ENCODE data around the gene MCM3AP.
"Not testable (repeated sequence)": the region's sequence is repeated elsewhere in the genome, so short reads cannot be mapped to it uniquely, and the experiment has no call there.

The MCM3AP gene

DNA sequence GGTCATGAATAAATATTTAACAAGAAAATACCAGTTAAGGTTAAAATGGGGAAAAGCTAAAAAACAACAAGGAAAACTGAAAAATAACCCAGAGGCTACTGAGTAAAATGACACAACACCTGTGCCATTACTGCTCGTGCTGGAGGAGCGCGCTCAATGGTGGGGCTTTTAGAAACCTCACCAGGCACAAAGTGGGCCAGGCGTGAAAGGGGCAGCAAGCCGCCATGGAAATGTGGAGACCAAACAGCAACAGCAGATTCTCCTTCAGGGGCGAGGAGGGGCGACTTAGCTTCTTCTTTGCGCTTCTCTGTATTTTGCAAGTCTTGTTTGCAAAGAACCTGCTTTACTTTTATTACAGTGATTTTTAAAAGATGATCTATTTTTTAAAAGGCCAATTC is 82.2 kb downstream of the MCM3AP start:
- DNase-seq (ENCODE audit: low read depth) = no peak

DNA sequence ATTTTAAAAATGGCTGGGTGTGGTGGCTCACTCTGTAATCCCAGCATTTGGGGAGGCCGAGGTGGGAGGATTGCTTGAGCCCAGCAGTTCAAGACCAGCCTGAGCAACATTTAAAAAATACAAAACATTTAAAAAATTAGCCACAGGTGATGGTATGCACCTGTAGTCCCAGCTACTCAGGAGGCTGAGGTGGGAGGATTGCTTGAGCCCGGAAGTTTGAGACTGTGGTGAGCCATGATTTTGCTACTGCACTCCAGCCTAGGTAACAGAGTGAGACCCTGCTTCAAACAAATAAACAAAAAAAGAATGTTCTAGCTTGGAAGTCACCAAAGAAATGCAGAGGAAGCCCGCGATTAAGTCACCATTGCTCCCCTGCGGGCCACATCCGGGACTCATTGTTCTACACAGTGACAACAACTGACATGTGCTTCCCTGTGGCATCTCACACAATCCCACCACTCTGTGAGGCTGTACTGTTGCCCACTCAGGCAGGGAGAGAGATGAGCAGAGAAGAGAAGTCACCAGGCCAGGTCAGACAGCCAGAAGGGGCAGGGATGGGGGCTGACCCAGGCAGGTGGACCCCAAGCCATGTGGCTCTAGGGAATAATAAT is 82.7 kb downstream of the MCM3AP start:
- no peak for DNase-seq (ENCODE audit: low read depth)

DNA sequence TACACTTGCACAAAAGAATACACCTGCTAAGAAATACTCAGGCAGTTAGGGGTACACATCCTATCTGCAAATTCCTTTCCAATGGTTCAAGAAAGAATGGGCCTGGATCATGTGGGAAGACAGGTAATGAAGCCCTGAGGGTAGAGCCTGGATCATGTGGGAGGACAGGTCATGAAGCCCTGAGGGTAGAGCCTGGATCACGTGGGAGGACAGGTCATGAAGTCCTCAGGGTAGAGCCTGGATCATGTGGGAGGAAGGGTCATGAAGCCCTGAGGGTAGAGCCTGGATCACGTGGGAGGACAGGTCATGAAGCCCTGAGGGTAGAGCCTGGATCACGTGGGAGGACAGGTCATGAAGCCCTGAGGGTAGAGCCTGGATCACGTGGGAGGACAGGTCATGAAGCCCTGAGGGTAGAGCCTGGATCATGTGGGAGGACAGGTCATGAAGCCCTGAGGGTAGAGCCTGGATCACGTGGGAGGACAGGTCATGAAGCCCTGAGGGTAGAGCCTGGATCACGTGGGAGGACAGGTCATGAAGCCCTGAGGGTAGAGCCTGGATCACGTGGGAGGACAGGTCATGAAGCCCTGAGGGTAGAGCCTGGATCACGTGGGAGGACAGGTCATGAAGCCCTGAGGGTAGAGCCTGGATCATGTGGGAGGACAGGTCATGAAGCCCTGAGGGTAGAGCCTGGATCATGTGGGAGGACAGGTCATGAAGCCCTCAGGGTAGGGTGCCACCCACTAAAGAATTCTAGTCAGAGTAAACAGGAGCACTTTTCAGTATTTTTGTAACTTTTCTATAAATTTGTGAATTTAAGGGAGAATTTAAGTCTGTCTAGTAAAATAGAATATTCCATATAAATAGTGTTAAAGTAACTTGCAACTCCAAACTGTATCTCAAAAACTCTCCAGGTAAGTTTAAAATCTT is 84.3 kb downstream of the MCM3AP start:
- DNase-seq (ENCODE audit: low read depth) = not testable (repeated sequence)

DNA sequence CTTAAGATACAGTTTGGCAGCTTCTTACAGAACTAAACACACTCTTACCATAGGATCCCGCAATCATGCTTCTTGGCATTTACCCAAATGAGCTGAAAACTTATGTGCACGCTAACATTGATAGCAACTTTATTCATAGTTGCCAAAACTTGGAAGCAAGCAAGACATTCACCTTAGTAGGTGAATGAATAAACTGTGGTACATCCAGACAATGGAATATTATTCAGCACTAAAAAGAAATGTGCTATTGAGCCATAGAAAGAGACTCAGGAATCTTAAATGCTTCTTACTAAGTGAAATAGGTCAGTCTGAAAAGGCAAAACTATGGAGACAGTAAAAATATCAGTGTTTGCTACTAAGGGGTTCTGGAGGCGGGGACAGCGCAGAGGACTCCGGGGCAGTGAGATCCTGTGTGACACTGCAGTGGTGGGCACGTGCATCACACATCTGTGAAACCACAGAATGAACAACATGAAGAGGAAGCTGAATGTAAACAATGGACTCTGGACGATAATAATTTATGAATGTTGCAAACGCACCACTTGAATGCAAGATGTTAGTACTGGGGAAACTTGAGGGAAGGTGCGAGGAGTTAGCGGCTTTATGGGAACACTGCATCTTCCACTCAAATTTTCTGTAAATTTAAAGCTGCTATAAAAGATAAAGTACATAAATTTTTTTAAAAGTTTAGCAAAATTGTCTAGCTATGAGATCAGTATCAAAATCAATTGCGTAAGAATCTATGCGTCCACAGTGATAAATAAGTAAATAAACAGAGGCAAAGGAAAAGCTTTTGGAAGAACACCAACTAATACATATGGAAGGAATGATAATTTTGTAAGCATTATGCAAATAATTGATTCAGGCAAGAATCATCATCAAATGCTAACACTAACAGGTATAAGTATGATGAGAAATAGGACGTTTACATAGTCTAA is 85.7 kb downstream of the MCM3AP start:
- no peak for DNase-seq (ENCODE audit: low read depth)

DNA sequence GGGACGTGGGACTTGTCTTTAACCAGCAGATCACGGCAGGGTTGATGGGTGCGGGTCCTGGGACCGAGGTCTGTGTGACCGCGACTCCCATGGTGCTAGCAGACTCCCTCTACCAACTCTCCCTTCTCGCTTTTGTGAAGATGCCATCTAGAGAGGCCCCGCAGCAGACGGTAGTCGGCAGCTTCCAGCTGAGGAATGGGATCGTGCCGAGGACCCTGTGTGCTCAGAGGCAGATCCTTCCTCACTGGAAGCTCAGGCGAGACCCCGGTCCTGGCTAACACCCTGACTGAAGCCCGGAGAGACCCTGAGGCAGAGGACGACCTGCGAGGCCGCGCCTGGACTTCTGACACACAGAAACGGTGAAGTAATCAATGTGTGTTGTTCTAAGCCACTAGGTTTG is 88.7 kb downstream of the MCM3AP start:
- no peak for DNase-seq (ENCODE audit: low read depth)

DNA sequence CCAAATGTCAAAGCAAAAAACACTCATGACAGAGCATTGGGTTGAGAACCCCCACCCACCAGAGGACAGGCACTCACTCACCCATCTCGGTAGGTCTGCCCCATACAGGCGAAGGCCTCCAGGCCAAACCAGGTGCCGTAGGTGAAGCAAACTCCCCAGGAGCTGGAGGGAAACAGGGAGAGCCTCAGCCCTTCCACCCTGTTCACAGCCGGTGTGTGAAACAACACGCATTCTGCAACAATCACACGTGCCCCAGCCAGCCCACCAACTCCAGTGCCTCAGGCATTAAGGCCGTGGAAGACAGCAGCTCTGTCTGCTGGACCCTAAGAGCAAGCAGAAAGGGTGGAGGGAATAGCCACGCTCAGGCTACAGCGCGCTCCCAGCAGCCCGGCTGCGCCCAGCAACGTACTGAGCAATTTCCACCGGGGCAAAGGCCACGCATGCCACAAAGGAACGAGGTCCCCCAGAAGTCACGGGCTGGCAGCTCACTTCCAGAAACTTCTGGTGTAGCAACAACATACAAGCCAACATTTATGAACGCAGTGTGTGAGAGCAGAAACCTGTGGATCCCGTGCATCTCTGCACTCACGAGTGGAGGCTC is 89.7 kb downstream of the MCM3AP start:
- no peak for DNase-seq (ENCODE audit: low read depth)

DNA sequence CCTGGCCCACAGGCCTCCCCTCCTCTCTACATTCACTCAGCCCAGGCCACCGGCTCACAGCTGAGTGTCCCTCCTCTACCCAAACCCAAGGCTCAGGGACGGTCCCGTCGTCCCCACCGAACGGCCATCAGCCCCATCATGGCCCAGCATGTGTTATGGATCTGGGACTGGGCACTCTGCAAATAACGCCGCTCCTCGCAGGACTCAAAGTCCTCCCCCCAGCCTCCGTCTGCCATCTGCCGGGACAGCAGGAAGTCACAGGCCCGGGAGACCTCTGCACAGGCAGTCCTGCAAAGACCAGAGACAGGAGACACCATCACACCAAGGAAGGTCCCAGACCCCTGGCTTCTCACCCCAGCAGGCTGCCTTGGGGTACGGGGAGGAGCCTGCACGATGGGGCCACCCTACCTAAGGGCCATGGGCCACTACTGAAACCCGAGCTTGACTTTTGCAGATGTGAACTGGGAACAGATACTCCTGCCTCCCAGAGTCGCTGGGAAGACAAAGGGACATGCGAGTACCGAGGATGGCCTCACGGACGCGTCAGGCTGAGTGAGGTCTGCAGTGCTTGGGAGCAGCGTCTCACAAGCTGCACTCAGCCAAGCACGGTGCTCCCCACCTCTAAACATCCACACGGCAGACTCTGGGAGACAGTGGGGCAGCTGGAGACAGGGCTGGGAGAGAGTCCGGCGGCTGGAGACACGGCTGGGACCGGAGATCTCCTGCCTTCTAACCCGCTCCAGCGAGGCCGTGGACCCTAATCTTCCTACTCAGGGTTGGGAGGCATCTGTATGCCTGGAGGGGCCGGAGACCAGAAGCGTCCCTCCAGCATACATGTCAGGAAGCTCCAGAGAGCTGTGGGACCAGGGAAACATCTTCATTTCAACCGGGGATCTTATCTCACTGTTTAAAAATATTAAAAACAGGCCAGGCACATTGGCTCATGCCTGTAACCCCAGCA is 90.8 kb downstream of the MCM3AP start:
- no peak for DNase-seq (ENCODE audit: low read depth)

DNA sequence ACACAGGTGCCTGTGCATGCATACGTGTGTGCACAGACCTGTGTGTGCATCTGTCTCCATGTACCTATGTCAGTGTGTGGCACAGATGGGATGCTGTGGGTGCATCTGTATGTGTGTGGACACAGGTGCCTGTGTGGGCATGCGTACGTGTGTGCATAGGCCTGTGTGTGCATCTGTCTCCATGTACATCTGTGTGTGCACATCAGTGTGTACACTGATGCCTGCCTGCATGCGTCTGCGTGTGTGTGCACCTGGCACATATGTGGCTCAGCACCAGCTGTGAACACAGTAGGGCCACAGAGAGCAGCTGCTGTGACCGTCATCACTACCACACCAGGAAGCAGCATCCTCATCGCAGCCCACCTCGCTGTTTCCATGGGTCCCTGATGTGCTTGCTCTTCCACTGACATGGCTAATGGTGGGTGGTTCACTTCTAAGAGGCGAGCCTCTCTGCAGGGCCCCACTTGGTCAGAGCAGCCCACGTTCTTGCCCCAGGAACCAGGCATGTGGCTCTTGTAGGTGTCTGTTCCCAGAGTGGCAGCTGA is 91.5 kb downstream of the MCM3AP start:
- DNase-seq (ENCODE audit: low read depth) = no peak

DNA sequence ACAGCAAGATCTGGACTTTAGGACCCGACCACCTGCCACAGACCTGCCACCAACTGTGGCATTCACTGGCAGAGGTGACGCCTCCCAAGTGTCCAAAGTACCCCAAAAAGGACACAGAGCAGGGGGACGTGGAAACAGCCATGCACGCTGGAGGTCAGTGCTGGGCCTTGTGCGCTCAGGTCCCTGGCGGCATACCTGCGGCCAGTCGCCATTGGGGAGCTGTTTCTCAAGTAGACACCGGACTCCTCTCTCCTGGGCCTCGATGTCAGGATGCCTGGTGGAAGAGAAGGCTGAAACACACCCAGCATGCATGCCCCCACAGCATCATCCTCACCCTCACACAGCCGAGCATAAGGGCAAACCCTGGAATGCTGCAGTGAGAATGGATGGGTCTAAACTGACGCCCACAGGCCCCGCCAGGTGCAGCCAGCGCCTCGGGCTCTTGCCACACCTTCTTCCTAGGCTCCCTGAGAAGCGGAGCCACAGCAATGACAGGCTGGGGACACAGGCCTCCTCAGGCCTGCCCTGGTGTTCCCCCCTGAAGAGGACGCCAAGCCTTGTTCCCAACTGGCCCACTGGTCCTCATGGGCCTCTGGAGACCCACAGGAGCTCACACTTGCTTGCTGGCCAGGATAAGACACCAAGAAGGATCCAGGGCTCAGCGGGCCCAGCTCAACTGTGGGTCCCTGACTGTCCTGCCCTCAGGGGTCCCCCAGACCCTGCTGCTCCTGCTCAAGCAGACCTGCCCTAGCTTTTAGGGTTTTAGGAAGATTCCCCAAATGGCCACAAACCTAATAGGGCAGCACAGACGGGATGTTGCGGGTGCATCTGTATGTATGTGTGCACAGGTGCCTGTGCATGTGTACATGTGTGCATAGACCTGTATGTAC is 93.5 kb downstream of the MCM3AP start:
- DNase-seq (ENCODE audit: low read depth) = no peak

DNA sequence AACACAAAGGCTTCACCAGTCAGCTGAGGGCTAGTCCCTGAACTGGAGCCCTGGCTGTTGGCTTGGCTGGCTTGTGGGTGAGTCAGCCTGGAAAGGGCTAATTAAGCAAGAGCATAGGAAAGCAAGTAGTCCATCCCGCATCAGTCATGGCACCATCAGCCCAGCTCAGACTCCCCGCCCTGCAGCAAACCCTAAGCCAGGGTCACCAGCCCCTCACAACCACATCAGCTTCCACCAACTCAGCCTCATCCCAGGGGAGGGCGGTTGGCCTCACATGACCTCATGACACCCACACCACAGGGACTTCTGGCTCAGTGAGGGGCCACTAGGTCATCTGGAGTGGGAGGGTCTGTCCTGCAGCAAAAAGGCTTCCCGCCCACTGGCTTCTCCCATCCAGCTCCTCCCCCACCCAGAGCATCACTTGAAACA is 94.1 kb downstream of the MCM3AP start:
- DNase-seq (ENCODE audit: low read depth) = peak; percentile 85

DNA sequence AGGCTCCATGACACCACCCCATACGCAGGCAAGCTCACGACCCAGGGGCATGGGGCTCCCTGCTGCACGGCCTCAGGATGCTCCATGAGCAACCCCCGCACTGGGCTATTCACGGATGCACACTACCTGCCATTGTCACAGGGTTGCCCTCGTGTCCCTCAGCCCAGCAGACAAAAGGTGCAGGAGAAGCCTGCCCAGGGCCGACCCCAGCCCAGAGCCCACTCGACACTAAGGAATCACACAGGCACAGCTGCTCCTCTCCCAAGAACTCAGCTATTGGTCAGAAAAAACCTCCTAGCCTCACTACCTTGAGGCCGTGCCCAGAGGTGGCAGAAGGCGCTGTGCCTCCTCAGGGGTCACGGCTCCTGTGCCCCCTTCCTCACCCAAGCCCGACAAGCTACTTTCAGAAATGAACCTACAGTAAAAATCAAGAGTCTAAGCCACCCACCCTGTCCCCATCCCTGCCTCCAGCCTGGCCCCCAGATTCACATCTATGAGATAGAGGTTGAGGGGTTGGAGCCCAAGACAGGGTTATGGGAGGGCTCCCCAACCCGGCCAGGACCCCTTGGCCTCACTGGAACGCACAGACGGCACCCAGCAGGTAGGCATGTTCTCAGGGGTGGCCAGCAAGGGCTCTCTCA is 94.8 kb downstream of the MCM3AP start:
- DNase-seq (ENCODE audit: low read depth) = no peak

DNA sequence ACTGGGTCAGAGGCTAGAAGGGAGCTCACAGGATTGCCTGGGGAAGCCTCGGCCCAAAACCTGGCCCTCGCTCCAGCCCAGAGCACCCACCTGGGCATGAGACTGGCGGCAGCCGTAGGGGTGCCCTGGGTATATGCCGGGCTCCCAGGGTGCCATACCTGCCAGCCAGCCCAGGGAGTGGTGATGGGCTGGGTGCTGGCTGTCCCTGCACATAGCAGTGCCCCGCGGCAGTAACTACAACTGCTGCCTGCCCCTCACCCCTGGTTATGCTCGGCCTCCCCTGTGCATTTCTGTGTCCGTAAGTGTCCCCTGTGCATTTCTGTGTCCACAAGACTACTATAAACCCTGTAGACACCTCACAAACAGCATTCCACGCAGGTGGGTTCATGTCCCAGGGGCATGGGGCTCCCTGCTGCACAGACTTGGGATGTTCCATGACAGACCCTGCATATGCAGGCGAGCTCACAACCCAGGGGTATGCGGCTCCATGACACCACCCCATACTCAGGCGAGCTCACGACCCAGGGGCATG is 95.4 kb downstream of the MCM3AP start:
- DNase-seq (ENCODE audit: low read depth) = no peak

DNA sequence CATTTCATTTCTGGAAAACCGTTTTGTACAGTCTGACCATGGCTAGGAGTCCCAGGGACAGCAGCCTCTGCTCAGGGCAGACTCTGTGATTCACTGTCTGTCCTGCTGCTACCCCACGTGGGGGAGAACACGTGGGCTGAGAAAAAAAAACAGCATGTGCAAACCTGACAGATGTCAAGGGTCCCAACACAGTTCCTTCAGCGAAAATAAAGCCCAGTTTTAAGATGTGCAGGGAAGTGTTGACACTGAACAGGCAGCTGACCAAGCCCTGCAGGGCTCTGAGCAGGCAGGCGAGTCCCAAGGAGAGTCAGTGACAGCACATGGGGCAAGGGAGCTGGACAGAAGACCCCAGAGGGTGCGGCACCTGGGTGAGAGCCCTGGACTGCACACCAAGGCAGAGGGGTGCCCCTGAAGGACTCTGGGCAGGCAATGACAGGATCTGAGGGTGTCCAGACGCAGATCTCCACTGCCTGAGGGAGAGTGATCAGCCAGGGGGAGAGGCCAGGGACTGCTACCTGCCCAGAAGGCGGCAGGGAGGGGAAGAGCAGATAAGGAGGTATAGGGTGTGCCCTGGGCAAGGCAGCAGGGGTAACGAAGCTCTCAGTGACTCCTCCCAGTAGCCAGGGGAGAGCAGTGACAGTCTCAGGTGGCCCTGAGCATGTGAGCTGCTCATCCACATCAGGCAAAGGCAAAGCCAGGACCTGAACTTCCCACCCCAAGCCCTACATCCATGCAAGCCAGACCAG is 96.0 kb downstream of the MCM3AP start:
- peak; percentile 60 for DNase-seq (ENCODE audit: low read depth)

DNA sequence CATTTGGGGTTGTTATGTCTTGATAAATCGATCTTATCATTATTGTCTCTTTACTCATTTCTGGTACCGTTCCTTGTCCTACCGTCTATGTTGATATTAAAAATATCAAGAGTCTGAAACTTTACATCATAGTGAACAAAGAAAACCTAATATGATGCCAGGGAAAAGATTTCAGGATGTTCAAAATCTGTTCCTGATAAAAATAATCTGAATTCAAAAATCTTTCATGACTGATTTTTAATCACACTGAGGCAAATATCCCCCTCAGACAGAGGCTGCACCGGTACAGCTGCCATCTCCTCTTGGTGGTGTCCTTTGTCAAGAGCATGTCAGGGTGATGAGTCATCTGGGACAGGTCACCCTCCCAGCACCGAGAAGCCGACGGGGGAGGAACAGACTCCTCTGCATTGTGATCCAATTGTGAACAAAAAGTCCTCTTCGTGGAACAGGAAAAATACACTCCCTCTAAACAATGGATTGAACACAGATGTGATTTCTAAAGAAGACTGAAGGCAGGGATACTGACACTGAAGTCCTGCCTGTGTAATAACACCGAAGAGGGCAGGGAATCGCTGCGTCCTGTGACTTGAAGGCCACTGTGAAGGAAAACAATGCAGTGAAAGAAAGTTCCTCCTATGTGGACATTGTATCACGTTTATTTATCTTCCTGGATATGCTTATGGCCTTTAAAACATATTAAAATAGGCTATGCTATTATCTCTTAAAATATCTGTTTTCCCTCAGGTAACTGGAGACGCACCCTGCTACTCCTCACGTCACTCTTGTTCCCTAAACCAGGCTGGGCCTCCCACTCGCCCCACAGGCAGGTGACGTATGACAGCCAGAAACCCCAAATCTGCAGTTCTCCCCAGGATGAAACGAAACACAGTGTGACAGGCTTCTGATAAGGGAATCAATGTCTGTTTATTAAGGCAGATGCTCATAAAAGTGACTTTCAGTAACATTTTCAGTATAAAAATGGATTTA is 96.9 kb downstream of the MCM3AP start:
- DNase-seq (ENCODE audit: low read depth) = peak; percentile 33

DNA sequence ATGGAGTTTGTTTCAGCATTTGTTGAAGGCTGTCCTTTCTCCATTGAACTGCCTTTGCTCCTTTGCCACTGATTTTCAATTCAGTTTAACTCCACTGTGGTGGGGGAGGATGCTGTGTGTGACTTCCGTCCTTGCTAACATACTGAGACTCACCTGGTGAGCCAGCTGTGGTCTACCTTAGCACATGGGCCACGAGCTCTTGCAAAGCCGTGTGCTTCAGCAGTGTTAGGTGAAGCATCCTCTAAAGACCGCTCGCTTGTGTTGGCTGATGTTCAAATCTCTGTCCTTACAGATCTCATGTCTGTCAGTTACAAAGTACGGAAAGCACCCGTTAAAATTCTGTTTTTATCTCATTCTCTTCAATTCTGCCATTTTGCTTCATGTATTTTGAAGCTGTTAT is 97.6 kb downstream of the MCM3AP start:
- DNase-seq (ENCODE audit: low read depth) = no peak

DNA sequence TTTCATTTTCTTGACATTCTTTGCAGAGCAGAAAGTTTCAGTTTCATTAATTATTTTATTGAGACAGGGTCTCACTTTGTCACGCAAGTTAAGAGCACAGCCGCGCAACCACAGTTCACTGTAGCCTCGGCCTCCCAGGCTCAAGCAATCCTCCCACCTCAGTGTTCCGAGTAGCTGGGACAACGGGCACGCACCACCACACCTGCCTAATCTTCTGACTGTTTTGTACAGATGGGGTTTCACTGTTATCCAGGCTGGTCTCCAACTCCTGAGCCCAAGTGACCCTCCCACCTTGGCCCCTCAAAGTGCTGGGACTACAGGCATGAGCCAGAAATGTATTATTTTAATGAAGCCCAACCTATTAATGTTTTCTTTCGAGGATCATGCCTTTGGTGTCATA is 98.2 kb downstream of the MCM3AP start:
- DNase-seq (ENCODE audit: low read depth) = no peak

DNA sequence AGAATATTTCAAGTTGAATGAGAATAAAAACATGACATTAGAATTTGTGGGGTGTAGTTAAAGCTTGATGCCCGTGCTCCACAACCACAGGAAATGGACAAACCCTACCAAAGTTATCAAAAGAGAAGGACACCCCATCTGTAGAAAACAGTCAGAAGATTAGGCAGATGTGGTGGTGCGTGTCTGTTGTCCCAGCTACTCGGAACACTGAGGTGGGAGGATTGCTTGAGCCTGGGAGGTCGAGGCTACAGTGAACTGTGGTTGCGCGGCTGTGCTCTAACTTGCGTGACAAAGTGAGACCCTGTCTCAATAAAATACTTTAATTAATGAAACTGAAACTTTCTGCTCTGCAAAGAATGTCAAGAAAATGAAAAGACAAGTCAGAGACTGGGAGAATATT is 99.7 kb downstream of the MCM3AP start:
- DNase-seq (ENCODE audit: low read depth) = no peak

Measured in amniotic epithelial cell (primary cell).